HepG2 (cell line): ENCODE results near the gene GRM8.

Experiments used
- CBFB ChIP-seq: sonication (generic); formaldehyde crosslinking; IDR thresholded peaks from 2 replicates; pipeline ENCODE4 v1.4.0; 2020; ENCODE audit warnings: missing genetic modification reagents
- TF ChIP-seq, protein P1 (sequence below), 2 experiments: sonication (generic) in 1 of 2; formaldehyde crosslinking in 1 of 2; IDR thresholded peaks; 2 replicates each; pipeline versions ENCODE4 v1.5.1 to v1.6.1; 2011 to 2020; ENCODE audit warnings: borderline replicate concordance in 1 of 2, low read depth in 1 of 2, low read length in 1 of 2, mild to moderate bottlenecking in 1 of 2, missing genetic modification reagents in 1 of 2, moderate library complexity in 1 of 2
- TF ChIP-seq, protein P2 (sequence below): sonication (generic); formaldehyde crosslinking; IDR thresholded peaks from 2 replicates; pipeline ENCODE4 v1.5.0; 2020; ENCODE audit warnings: mild to moderate bottlenecking, missing genetic modification reagents

DNA sequence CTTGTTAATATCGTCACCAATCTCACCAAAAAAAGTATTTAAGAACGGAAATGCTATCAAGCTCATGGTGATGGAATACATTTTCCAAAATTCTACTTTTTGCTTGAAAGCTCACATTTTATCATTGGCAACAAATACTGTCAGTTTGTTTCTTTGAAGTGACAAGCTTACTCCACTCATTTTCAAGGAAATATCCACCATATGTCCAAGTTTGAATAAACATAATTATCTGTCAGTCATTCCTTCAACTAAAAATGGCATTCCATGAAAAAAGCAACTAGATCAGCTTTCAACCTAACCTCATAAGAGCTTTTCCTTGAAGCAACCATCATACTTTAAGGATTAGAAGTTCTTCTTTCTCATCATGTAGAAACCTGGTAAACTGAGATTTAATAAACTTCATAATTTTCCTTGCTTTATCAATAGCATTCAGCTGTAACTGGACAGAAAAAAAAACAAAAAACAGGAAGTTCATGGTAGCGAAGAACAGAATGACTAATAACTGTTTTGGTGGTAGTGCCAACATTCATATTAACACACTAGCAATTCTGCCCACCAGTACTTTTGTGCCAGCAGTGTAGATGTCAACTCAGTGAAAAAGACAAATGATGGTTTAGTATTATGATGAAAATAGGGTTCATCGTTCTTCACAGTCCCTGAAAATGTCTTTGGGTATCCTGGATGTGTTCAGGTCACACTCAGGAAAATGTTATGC, 764.9 kb downstream of the GRM8 start:
- TF ChIP-seq CBFB (CRISPR knock-in tag), result no peak
- TF ChIP-seq, protein P1, sequence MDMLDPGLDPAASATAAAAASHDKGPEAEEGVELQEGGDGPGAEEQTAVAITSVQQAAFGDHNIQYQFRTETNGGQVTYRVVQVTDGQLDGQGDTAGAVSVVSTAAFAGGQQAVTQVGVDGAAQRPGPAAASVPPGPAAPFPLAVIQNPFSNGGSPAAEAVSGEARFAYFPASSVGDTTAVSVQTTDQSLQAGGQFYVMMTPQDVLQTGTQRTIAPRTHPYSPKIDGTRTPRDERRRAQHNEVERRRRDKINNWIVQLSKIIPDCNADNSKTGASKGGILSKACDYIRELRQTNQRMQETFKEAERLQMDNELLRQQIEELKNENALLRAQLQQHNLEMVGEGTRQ (IDR thresholded peaks at IDR 0.05; ENCODE audit: low read depth, low read length), result no peak
- TF ChIP-seq, protein P1 (CRISPR knock-in tag; IDR thresholded peaks at IDR 0.05; ENCODE audit: borderline replicate concordance), result no peak
- TF ChIP-seq, protein P2, sequence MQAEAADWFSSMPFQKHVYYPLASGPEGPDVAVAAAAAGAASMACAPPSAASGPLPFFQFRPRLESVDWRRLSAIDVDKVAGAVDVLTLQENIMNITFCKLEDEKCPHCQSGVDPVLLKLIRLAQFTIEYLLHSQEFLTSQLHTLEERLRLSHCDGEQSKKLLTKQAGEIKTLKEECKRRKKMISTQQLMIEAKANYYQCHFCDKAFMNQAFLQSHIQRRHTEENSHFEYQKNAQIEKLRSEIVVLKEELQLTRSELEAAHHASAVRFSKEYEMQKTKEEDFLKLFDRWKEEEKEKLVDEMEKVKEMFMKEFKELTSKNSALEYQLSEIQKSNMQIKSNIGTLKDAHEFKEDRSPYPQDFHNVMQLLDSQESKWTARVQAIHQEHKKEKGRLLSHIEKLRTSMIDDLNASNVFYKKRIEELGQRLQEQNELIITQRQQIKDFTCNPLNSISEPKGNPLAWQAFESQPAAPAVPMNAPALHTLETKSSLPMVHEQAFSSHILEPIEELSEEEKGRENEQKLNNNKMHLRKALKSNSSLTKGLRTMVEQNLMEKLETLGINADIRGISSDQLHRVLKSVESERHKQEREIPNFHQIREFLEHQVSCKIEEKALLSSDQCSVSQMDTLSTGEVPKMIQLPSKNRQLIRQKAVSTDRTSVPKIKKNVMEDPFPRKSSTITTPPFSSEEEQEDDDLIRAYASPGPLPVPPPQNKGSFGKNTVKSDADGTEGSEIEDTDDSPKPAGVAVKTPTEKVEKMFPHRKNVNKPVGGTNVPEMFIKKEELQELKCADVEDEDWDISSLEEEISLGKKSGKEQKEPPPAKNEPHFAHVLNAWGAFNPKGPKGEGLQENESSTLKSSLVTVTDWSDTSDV (CRISPR knock-in tag), result no peak
